HEK293 (cell line): ENCODE data around the gene ZMYND15.
"Not testable (repeated sequence)": the region's sequence is repeated elsewhere in the genome, so short reads cannot be mapped to it uniquely, and the experiment has no call there.

Source experiments
- CTCF ChIA-PET: fragments of 350-600 bp; formaldehyde crosslinking; extraction: SDS; loops from one replicate; lab custom pipeline; 2021; ENCODE audit warnings: antibody characterized with exemption; lab: Yijun Ruan, JAX
- POLR2A ChIA-PET: fragments of 300-600 bp; formaldehyde crosslinking; extraction: SDS; loops from one replicate; lab custom pipeline; 2020; ENCODE audit warnings: antibody characterized with exemption, inconsistent platforms; lab: Yijun Ruan, JAX
- H3K27ac ChIP-seq: fragments of 200-500 bp; sonication (Bioruptor generic); 2 replicates; pipeline ENCODE4 v1.5.1; 2014; ENCODE audit warnings: low read depth, low read length, control low read depth, inconsistent platforms; ENCODE audit errors: extremely low read depth
- H3K36me3 ChIP-seq, 2 experiments: fragments of 200-500 bp in 1 of 2; sonication (Bioruptor generic) in 1 of 2; 1 replicate in 1 of 2; 2 replicates in 1 of 2; pipeline ENCODE4 v1.5.1; 2014 to 2017; ENCODE audit warnings: inconsistent platforms in 2 of 2, low read length in 2 of 2; ENCODE audit not compliant: control insufficient read depth in 2 of 2, insufficient read depth in 1 of 2
- H3K4me1 ChIP-seq: fragments of 200-500 bp; sonication (Bioruptor generic); 2 replicates; pipeline ENCODE4 v1.5.1; 2014; ENCODE audit warnings: mild to moderate bottlenecking, low read length, inconsistent platforms; ENCODE audit not compliant: control insufficient read depth, insufficient read depth
- H3K4me3 ChIP-seq: 2 replicates; pipeline ENCODE4 v1.5.1; 2011; ENCODE audit warnings: low read depth, mild to moderate bottlenecking, control low read depth, low read length, moderate library complexity
- H3K9me3 ChIP-seq: fragments of 200-500 bp; sonication (Bioruptor generic); 2 replicates; pipeline ENCODE4 v1.5.1; 2014; ENCODE audit warnings: low read depth, low read length, inconsistent platforms; ENCODE audit not compliant: control insufficient read depth, insufficient read depth
- ATF2 ChIP-seq: fragments of 450-650 bp; formaldehyde crosslinking; IDR thresholded peaks from 2 replicates; pipeline ENCODE4 v1.5.1; 2016; ENCODE audit warnings: missing biosample characterization, missing genetic modification characterization, low read depth
- BCL11B ChIP-seq: fragments of 450-650 bp; formaldehyde crosslinking; IDR thresholded peaks from 2 replicates; pipeline ENCODE4 v1.5.1; 2016; ENCODE audit warnings: low read depth, missing biosample characterization, missing genetic modification characterization
- FEZF1 ChIP-seq: fragments of 450-650 bp; formaldehyde crosslinking; IDR thresholded peaks from 2 replicates; pipeline ENCODE4 v1.5.1; 2016; ENCODE audit warnings: missing biosample characterization, missing genetic modification characterization
- OSR2 ChIP-seq: fragments of 450-650 bp; formaldehyde crosslinking; IDR thresholded peaks from 2 replicates; pipeline ENCODE4 v1.5.1; 2016; ENCODE audit warnings: missing biosample characterization, missing genetic modification characterization
- SP7 ChIP-seq: fragments of 450-650 bp; formaldehyde crosslinking; IDR thresholded peaks from 2 replicates; pipeline ENCODE4 v1.5.1; 2016; ENCODE audit warnings: missing biosample characterization, missing genetic modification characterization
- TRIM28 ChIP-seq: IDR thresholded peaks from 2 replicates; pipeline ENCODE4 v1.6.1; 2011; ENCODE audit warnings: low read length, control low read depth, borderline replicate concordance
- ZFP3 ChIP-seq: fragments of 450-650 bp; formaldehyde crosslinking; IDR thresholded peaks from 2 replicates; pipeline ENCODE4 v1.5.1; 2016; ENCODE audit warnings: low read depth, missing biosample characterization, missing genetic modification characterization
- ZFP69B ChIP-seq: fragments of 450-650 bp; formaldehyde crosslinking; IDR thresholded peaks from 2 replicates; pipeline ENCODE4 v1.5.1; 2016; ENCODE audit warnings: missing biosample characterization, missing genetic modification characterization
- ZNF146 ChIP-seq: fragments of 450-650 bp; formaldehyde crosslinking; IDR thresholded peaks from 2 replicates; pipeline ENCODE4 v1.5.1; 2016; ENCODE audit warnings: missing biosample characterization, missing genetic modification characterization
- ZNF148 ChIP-seq: fragments of 450-650 bp; formaldehyde crosslinking; IDR thresholded peaks from 2 replicates; pipeline ENCODE4 v1.5.0; 2017; ENCODE audit warnings: missing biosample characterization, missing genetic modification characterization, borderline replicate concordance
- ZNF155 ChIP-seq: fragments of 450-650 bp; formaldehyde crosslinking; IDR thresholded peaks from 2 replicates; pipeline ENCODE4 v1.5.1; 2016; ENCODE audit warnings: missing biosample characterization, missing genetic modification characterization
- ZNF280C ChIP-seq: fragments of 450-650 bp; formaldehyde crosslinking; IDR thresholded peaks from 2 replicates; pipeline ENCODE4 v1.5.1; 2016; ENCODE audit warnings: missing biosample characterization, missing genetic modification characterization
- ZNF394 ChIP-seq: fragments of 450-650 bp; formaldehyde crosslinking; IDR thresholded peaks from 2 replicates; pipeline ENCODE4 v1.5.1; 2016; ENCODE audit warnings: missing biosample characterization, missing genetic modification characterization, mild to moderate bottlenecking, moderate library complexity, borderline replicate concordance
- ZNF398 ChIP-seq: fragments of 450-650 bp; formaldehyde crosslinking; IDR thresholded peaks from 2 replicates; pipeline ENCODE4 v1.5.1; 2017; ENCODE audit warnings: missing biosample characterization, missing genetic modification characterization
- ZNF521 ChIP-seq: fragments of 450-650 bp; formaldehyde crosslinking; IDR thresholded peaks from 2 replicates; pipeline ENCODE4 v1.5.1; 2017; ENCODE audit warnings: missing biosample characterization, mild to moderate bottlenecking, missing genetic modification characterization
- ZNF530 ChIP-seq: fragments of 450-650 bp; formaldehyde crosslinking; IDR thresholded peaks from 2 replicates; pipeline ENCODE4 v1.5.1; 2016; ENCODE audit warnings: low read depth, missing biosample characterization, missing genetic modification characterization
- ZNF600 ChIP-seq: fragments of 450-650 bp; formaldehyde crosslinking; IDR thresholded peaks from 2 replicates; pipeline ENCODE4 v1.5.1; 2016; ENCODE audit warnings: missing biosample characterization, missing genetic modification characterization
- ZNF645 ChIP-seq: fragments of 450-650 bp; formaldehyde crosslinking; IDR thresholded peaks from 2 replicates; pipeline ENCODE4; 2016; ENCODE audit warnings: missing biosample characterization, missing genetic modification characterization
- ZNF704 ChIP-seq: fragments of 450-650 bp; formaldehyde crosslinking; IDR thresholded peaks from 2 replicates; pipeline ENCODE4 v1.5.1; 2016; ENCODE audit warnings: missing biosample characterization, missing genetic modification characterization
- ZNF747 ChIP-seq: fragments of 450-650 bp; formaldehyde crosslinking; IDR thresholded peaks from 2 replicates; pipeline ENCODE4 v1.5.1; 2016; ENCODE audit warnings: missing biosample characterization, missing genetic modification characterization
- ZNF792 ChIP-seq: fragments of 450-650 bp; formaldehyde crosslinking; IDR thresholded peaks from 2 replicates; pipeline ENCODE4 v1.5.1; 2016; ENCODE audit warnings: missing biosample characterization, missing genetic modification characterization

ZMYND15 gene

GRCh38 chr17:4689872-4690271, 49.8 kb upstream of the ZMYND15 start:
- H3K4me3 ChIP-seq, H3K4me1 ChIP-seq, CTCF ChIA-PET, H3K27ac ChIP-seq, H3K9me3 ChIP-seq: not testable (repeated sequence)
- POLR2A ChIA-PET, result interaction anchor here (1.3 kb wide), 1 partner anchor 13 kb away, joined by 3 read pairs; no protein-coding TSS in a partner anchor
- H3K36me3 ChIP-seq, result peaks cover 56 to 80% of the 10 kb centered on the region in 2 experiments
- TF ChIP-seq ZNF146, result peak; percentile 96

- ChIA-PET POLR2A (interaction anchor here (1.3 kb wide), 1 partner anchor 12 kb away, joined by 3 read pairs; no protein-coding TSS in a partner anchor), CTCF (interaction anchor here (0.6 to 0.7 kb wide), 3 partner anchors 44 to 846 kb away, joined by 3 to 4 read pairs (median 4); no protein-coding TSS in a partner anchor)
- Histone ChIP-seq H3K36me3 (peaks cover 50 to 74% of the 10 kb centered on the region in 2 experiments), H3K4me3 (no peak overlapping the region), H3K9me3 (no peaks in the 10 kb centered on the region), H3K27ac (peak overlapping the region; percentile 31; the same call in 1 of the 2 replicates), H3K4me1 (no peaks in the 10 kb centered on the region)
- TF ChIP-seq FEZF1 (tag by site-specific recombination) (peak; percentile 54; the same call in 1 of the 2 replicates), ZFP69B (tag by site-specific recombination) (no peak), ZNF280C (tag by site-specific recombination) (no peak), ZNF398 (tag by site-specific recombination) (no peak)
- TF ChIP-seq, all 188 proteins: peak for 1
These were observed 48.9 kb upstream of the ZMYND15 start for GRCh38 chr17:4690745-4691144.

- CTCF ChIA-PET, result interaction anchor here (1.8 kb wide), 1 partner anchor 125 kb away, joined by 8 read pairs; no protein-coding TSS in a partner anchor
- Histone ChIP-seq H3K4me3 (no peak overlapping the region), H3K36me3 (peaks cover 55 to 74% of the 10 kb centered on the region in 2 experiments), H3K27ac (no peak overlapping the region), H3K9me3 (no peaks in the 10 kb centered on the region), H3K4me1 (no peaks in the 10 kb centered on the region)
- POLR2A ChIA-PET, result no interaction called here
- TF ChIP-seq ZNF521 (tag by site-specific recombination) (no peak), ZNF792 (tag by site-specific recombination) (no peak), ZNF394 (tag by site-specific recombination) (no peak), ZNF600 (tag by site-specific recombination) (no peak), ZNF747 (no peak), ATF2 (tag by site-specific recombination) (no peak), BCL11B (tag by site-specific recombination) (no peak), ZFP3 (no peak), ZNF148 (tag by site-specific recombination) (no peak), OSR2 (no peak), ZNF530 (tag by site-specific recombination) (no peak), ZNF645 (tag by site-specific recombination) (no peak), ZNF704 (tag by site-specific recombination) (no peak), SP7 (no peak), TRIM28 (no peak), ZNF155 (tag by site-specific recombination) (no peak)
These were observed 47.9 kb upstream of the ZMYND15 start for GRCh38 chr17:4691686-4692085.
